Measurements from ENCODE around the gene HSD3B2.

HSD3B2 gene

GRCh38 chr1:119466445-119466844 lies 51.5 kb downstream of the HSD3B2 start:
- DNase-seq: no peak

GRCh38 chr1:119467219-119467618 lies 52.3 kb downstream of the HSD3B2 start:
- no peak for DNase-seq

GRCh38 chr1:119467857-119468668 lies 53.1 kb downstream of the HSD3B2 start:
- no peak for DNase-seq

- DNase-seq: no peak
These were observed 54.8 kb downstream of the HSD3B2 start for GRCh38 chr1:119469741-119470140.

GRCh38 chr1:119470377-119470776 lies 55.4 kb downstream of the HSD3B2 start:
- no peak for DNase-seq

- no peak for DNase-seq
These were observed 56.0 kb downstream of the HSD3B2 start for GRCh38 chr1:119470958-119471357.

- DNase-seq: no peak
These were observed 56.6 kb downstream of the HSD3B2 start for GRCh38 chr1:119471566-119471965.

GRCh38 chr1:119472080-119472818 lies 57.3 kb downstream of the HSD3B2 start:
- DNase-seq: no peak
